ENCODE data around the gene SHISA6.

SHISA6 gene

DNA sequence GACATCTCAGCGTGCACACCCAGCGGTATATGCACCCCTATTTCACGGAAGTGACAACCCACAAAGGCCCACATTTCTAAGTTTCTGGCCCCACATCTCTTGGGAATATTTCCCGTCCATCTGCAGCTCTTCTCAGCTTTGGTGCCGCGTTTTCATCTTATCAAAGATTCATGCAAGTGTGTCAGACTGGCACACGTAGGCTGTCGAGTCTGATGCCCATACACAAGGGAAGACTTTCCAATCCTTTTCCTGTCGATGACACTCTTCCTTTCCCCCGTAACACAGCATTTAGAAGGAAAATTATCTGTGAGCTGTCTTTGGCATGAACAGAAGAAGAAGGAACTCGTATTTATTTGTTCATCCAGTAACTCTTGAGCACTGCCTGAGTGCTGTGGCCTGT lies 83.0 kb downstream of the SHISA6 start:
- Histone ChIP-seq H3K27ac (ENCODE audit: low read depth, low read length) (no peak overlapping the region), H3K9ac (ENCODE audit: low read depth, low read length) (no peak overlapping the region), H3K36me3 (ENCODE audit: control insufficient read depth, insufficient read depth, low read length) (no peaks in the 10 kb centered on the region), H3K4me1 (ENCODE audit: control insufficient read depth, insufficient read depth, low read length) (no peaks in the 10 kb centered on the region), H3K9me3 (ENCODE audit: control insufficient read depth, insufficient read depth, low read length) (no peaks in the 10 kb centered on the region), H3K4me3 (ENCODE audit: low read depth, low read length) (no peak overlapping the region), H3K27me3 (ENCODE audit: control insufficient read depth, insufficient read depth, low read length) (no peaks in the 10 kb centered on the region)

GRCh38 chr17:11324846-11325420 lies 83.9 kb downstream of the SHISA6 start:
- no peaks in the 10 kb centered on the region for H3K9me3 ChIP-seq (ENCODE audit: control insufficient read depth, insufficient read depth, low read length)
- no peaks in the 10 kb centered on the region for H3K27me3 ChIP-seq (ENCODE audit: control insufficient read depth, insufficient read depth, low read length)
- H3K4me1 ChIP-seq (ENCODE audit: control insufficient read depth, insufficient read depth, low read length) = no peaks in the 10 kb centered on the region
- H3K36me3 ChIP-seq (ENCODE audit: control insufficient read depth, insufficient read depth, low read length) = no peaks in the 10 kb centered on the region
- H3K9ac ChIP-seq (ENCODE audit: low read depth, low read length) = no peak overlapping the region
- H3K27ac ChIP-seq (ENCODE audit: low read depth, low read length) = no peak overlapping the region
- H3K4me3 ChIP-seq (ENCODE audit: low read depth, low read length) = no peak overlapping the region

DNA sequence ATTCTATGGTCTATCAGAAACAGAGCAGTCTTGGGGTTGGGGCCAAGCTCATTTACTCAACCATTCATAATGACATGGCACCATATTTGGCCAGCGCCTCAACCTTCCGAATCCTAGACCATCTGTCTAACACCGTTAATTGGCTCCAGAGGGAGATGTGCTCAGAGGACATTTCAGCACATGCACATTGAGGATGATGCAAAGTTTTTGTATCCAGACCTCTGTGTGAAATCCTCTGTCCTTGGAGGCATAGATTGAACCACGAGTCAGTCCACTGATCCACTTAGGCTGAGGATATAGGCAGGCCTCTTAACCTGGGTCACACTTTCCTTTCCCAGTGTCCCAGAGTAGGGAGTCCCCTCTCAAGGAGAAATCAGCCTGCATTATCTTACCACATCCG lies 85.5 kb downstream of the SHISA6 start:
- H3K4me3 ChIP-seq (ENCODE audit: low read depth, low read length) = no peak overlapping the region
- H3K27ac ChIP-seq (ENCODE audit: low read depth, low read length) = no peak overlapping the region
- peaks cover 15% of the 10 kb centered on the region for H3K4me1 ChIP-seq (ENCODE audit: control insufficient read depth, insufficient read depth, low read length)
- H3K27me3 ChIP-seq (ENCODE audit: control insufficient read depth, insufficient read depth, low read length) = no peaks in the 10 kb centered on the region
- H3K9me3 ChIP-seq (ENCODE audit: control insufficient read depth, insufficient read depth, low read length) = no peaks in the 10 kb centered on the region
- no peak overlapping the region for H3K9ac ChIP-seq (ENCODE audit: low read depth, low read length)
- H3K36me3 ChIP-seq (ENCODE audit: control insufficient read depth, insufficient read depth, low read length) = no peaks in the 10 kb centered on the region

DNA sequence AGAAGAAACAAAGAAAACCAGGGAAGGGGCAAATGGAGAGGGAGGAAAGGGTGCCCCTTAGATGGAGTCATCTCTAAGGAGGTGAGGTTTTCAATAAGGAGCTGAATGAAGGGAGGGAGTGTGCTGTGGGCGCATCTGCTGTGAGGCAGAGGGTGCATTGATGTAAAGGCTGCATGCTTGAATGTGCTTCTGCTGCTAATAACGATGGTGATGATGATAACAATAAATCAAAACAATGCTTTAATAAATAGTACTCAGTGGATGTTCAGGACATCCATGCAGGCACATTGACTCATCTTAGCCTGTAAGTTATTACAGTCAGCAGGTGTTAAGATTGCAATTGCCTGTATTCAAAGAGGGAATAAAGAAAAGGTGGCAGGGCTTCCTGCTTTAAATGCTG lies 87.8 kb downstream of the SHISA6 start:
- Histone ChIP-seq H3K36me3 (ENCODE audit: control insufficient read depth, insufficient read depth, low read length) (no peaks in the 10 kb centered on the region), H3K4me1 (ENCODE audit: control insufficient read depth, insufficient read depth, low read length) (peaks cover 24% of the 10 kb centered on the region), H3K27ac (ENCODE audit: low read depth, low read length) (no peak overlapping the region), H3K27me3 (ENCODE audit: control insufficient read depth, insufficient read depth, low read length) (no peaks in the 10 kb centered on the region), H3K9ac (ENCODE audit: low read depth, low read length) (no peak overlapping the region), H3K4me3 (ENCODE audit: low read depth, low read length) (no peak overlapping the region), H3K9me3 (ENCODE audit: control insufficient read depth, insufficient read depth, low read length) (no peaks in the 10 kb centered on the region)

GRCh38 chr17:11330006-11330405 lies 89.0 kb downstream of the SHISA6 start:
- Histone ChIP-seq H3K27me3 (ENCODE audit: control insufficient read depth, insufficient read depth, low read length) (no peaks in the 10 kb centered on the region), H3K9me3 (ENCODE audit: control insufficient read depth, insufficient read depth, low read length) (no peaks in the 10 kb centered on the region), H3K4me3 (ENCODE audit: low read depth, low read length) (no peak overlapping the region), H3K36me3 (ENCODE audit: control insufficient read depth, insufficient read depth, low read length) (no peaks in the 10 kb centered on the region), H3K9ac (ENCODE audit: low read depth, low read length) (no peak overlapping the region), H3K4me1 (ENCODE audit: control insufficient read depth, insufficient read depth, low read length) (peaks cover 24% of the 10 kb centered on the region), H3K27ac (ENCODE audit: low read depth, low read length) (no peak overlapping the region)

- no peak overlapping the region for H3K9ac ChIP-seq (ENCODE audit: low read depth, low read length)
- no peaks in the 10 kb centered on the region for H3K36me3 ChIP-seq (ENCODE audit: control insufficient read depth, insufficient read depth, low read length)
- H3K4me3 ChIP-seq (ENCODE audit: low read depth, low read length) = peak overlapping the region; percentile 25
- H3K27me3 ChIP-seq (ENCODE audit: control insufficient read depth, insufficient read depth, low read length) = no peaks in the 10 kb centered on the region
- H3K27ac ChIP-seq (ENCODE audit: low read depth, low read length) = peak overlapping the region; percentile 69
- H3K9me3 ChIP-seq (ENCODE audit: control insufficient read depth, insufficient read depth, low read length) = no peaks in the 10 kb centered on the region
- H3K4me1 ChIP-seq (ENCODE audit: control insufficient read depth, insufficient read depth, low read length) = peaks cover 24% of the 10 kb centered on the region
Measured at GRCh38 chr17:11330826-11331225, 89.8 kb downstream of the SHISA6 start.

DNA sequence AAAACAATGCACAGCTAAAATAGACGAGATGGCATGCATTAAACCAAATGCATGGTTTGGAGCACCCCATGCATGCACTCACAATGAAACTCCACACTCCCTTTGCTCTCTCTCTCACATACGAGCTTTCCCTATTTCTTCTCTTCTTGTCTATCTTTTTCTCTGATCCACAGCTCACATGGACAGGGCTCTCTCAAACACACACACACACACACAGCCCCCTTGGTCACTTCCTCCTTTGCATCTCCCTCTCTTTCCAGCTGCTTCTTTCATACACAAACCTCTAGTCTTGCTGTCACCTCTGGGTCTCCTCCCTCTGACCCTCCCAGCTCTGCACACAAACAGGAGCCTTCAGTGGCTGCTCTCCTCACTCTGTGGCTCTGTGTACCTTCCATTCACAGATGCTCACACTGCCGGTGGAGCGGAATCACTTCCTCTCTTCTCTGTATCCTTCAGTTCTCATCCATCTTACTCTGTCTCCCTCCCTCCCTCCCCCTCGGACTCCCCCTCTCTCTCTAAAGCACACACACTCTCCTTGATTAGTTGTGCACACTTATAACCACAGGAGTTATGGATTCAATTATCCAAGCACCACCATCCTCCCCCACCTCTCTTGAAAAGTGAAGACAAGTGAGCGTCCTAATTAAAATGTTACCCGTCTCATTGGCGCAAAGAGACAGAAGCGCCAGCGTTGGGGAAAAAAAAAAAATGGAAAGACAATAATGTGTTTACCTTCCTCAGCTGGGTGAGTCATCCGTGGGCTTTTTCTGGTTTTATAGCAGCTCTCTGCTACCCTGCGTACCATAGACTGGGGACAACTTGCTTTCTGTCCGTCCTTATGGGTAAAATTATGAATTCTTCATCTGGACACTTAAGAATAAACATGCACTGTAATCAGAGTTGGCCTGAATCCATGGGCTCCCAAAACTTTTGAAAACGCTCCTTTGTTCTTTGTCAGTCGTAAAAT lies 90.8 kb downstream of the SHISA6 start:
- Histone ChIP-seq H3K4me3 (ENCODE audit: low read depth, low read length) (no peak overlapping the region), H3K4me1 (ENCODE audit: control insufficient read depth, insufficient read depth, low read length) (peaks cover 24% of the 10 kb centered on the region), H3K36me3 (ENCODE audit: control insufficient read depth, insufficient read depth, low read length) (no peaks in the 10 kb centered on the region), H3K9me3 (ENCODE audit: control insufficient read depth, insufficient read depth, low read length) (no peaks in the 10 kb centered on the region), H3K27me3 (ENCODE audit: control insufficient read depth, insufficient read depth, low read length) (no peaks in the 10 kb centered on the region), H3K27ac (ENCODE audit: low read depth, low read length) (no peak overlapping the region), H3K9ac (ENCODE audit: low read depth, low read length) (no peak overlapping the region)

- Histone ChIP-seq H3K9me3 (ENCODE audit: control insufficient read depth, insufficient read depth, low read length) (no peaks in the 10 kb centered on the region), H3K4me3 (ENCODE audit: low read depth, low read length) (no peak overlapping the region), H3K27me3 (ENCODE audit: control insufficient read depth, insufficient read depth, low read length) (no peaks in the 10 kb centered on the region), H3K27ac (ENCODE audit: low read depth, low read length) (no peak overlapping the region), H3K36me3 (ENCODE audit: control insufficient read depth, insufficient read depth, low read length) (no peaks in the 10 kb centered on the region), H3K4me1 (ENCODE audit: control insufficient read depth, insufficient read depth, low read length) (peaks cover 24% of the 10 kb centered on the region), H3K9ac (ENCODE audit: low read depth, low read length) (no peak overlapping the region)
Measured at GRCh38 chr17:11332706-11333105, 91.7 kb downstream of the SHISA6 start.

- H3K9me3 ChIP-seq (ENCODE audit: control insufficient read depth, insufficient read depth, low read length) = no peaks in the 10 kb centered on the region
- H3K4me1 ChIP-seq (ENCODE audit: control insufficient read depth, insufficient read depth, low read length) = peaks cover 24% of the 10 kb centered on the region
- H3K4me3 ChIP-seq (ENCODE audit: low read depth, low read length) = no peak overlapping the region
- H3K27ac ChIP-seq (ENCODE audit: low read depth, low read length) = no peak overlapping the region
- no peak overlapping the region for H3K9ac ChIP-seq (ENCODE audit: low read depth, low read length)
- H3K27me3 ChIP-seq (ENCODE audit: control insufficient read depth, insufficient read depth, low read length) = no peaks in the 10 kb centered on the region
- no peaks in the 10 kb centered on the region for H3K36me3 ChIP-seq (ENCODE audit: control insufficient read depth, insufficient read depth, low read length)
Measured at GRCh38 chr17:11334493-11334892, 93.5 kb downstream of the SHISA6 start.

DNA sequence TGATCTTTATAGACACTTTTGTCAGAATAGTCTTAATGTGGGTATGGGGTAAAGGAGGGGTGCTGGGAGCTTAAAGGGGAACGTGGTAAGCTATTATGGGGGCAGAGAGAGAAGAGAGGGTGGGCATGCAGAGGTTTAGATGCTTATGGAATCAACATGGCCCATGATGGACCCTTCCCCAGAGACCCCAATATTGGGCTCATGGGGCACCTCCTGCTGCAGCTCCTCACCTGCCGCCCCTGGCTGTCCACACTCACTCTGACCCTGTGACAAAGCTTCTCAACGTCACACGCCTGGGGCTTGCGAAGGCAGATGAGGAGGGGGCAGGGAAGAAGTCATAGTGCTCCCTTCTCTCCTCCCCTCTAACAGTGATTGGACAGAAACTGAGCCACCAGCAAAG lies 95.3 kb downstream of the SHISA6 start:
- Histone ChIP-seq H3K9me3 (ENCODE audit: control insufficient read depth, insufficient read depth, low read length) (no peaks in the 10 kb centered on the region), H3K9ac (ENCODE audit: low read depth, low read length) (no peak overlapping the region), H3K27ac (ENCODE audit: low read depth, low read length) (no peak overlapping the region), H3K4me1 (ENCODE audit: control insufficient read depth, insufficient read depth, low read length) (peaks cover 11% of the 10 kb centered on the region), H3K4me3 (ENCODE audit: low read depth, low read length) (no peak overlapping the region), H3K36me3 (ENCODE audit: control insufficient read depth, insufficient read depth, low read length) (no peaks in the 10 kb centered on the region), H3K27me3 (ENCODE audit: control insufficient read depth, insufficient read depth, low read length) (no peaks in the 10 kb centered on the region)

DNA sequence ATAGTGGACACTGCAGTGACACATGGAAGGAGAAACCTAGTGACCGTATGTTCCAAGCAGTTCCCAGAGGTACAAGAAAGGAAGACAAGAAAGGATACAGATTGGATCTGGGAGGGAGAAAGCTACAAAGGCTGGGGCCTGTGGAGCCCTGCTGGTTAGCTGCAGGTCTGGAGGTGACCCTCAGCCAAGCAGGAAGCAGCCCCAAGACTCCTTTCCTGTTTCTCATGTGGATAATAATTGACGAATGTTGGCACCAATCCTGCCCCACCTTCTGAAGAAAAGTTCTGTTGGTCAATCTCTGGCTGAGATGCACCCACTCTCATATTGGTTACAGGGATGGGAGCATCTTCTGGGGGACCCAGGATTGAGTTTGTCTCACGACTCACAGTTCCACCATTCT lies 99.8 kb downstream of the SHISA6 start:
- Histone ChIP-seq H3K27me3 (ENCODE audit: control insufficient read depth, insufficient read depth, low read length) (no peaks in the 10 kb centered on the region), H3K4me1 (ENCODE audit: control insufficient read depth, insufficient read depth, low read length) (no peaks in the 10 kb centered on the region), H3K27ac (ENCODE audit: low read depth, low read length) (no peak overlapping the region), H3K9ac (ENCODE audit: low read depth, low read length) (no peak overlapping the region), H3K4me3 (ENCODE audit: low read depth, low read length) (no peak overlapping the region), H3K36me3 (ENCODE audit: control insufficient read depth, insufficient read depth, low read length) (no peaks in the 10 kb centered on the region), H3K9me3 (ENCODE audit: control insufficient read depth, insufficient read depth, low read length) (no peaks in the 10 kb centered on the region)

All from HUES48 (cell line).